ENCODE measurements around the gene NAALADL2. TPM values are rescaled to one million over a fixed set of nuclear protein-coding genes. Genes with fewer than 3 reads are reported as not detected.

NAALADL2 gene
- total RNA-seq, 1 experiment from 2014 or later, result 2.7 TPM

- ATAC-seq (no peak), DNase-seq (ENCODE audit: low read depth, low spot score) (no peak)
- no peak for TF ChIP-seq CTCF (IDR thresholded peaks at IDR 0.05)
- no peak for TF ChIP-seq SIN3A (IDR thresholded peaks at IDR 0.05; ENCODE audit: borderline replicate concordance, insufficient read depth, low read depth, low read length)
- no peak for TF ChIP-seq REST (IDR thresholded peaks at IDR 0.05; ENCODE audit: insufficient read depth in 1 of 2, low read depth in 2 of 2, low read length in 1 of 2)
- no peak for TF ChIP-seq TCF7L2 (IDR thresholded peaks at IDR 0.05; ENCODE audit: low read depth, low read length)
- TF ChIP-seq POLR2AphosphoS5 (IDR thresholded peaks at IDR 0.05; ENCODE audit: low read depth, low read length), result no peak
- intact Hi-C loops (cut with micrococcal nuclease; ENCODE audit: unreplicated experiment), result no loop called here
- H3K9me3 ChIP-seq (ENCODE audit: control insufficient read depth, insufficient read depth, low read depth, low read length), result no peaks in the 10 kb centered on the region
- CTCF ChIA-PET, result no interaction called here
- H3K4me3 ChIP-seq (ENCODE audit: low read depth in 2 of 2, low read length in 2 of 2), result no peak overlapping the region
- no peak overlapping the region for H3K27ac ChIP-seq (ENCODE audit: low read length)
- no TSS peak for BruUV-seq (replicated peaks)
- POLR2A ChIA-PET, result no interaction called here
- H3K36me3 ChIP-seq (ENCODE audit: control insufficient read depth, insufficient read depth, low read length), result no peaks in the 10 kb centered on the region
- no peaks in the 10 kb centered on the region for H3K4me1 ChIP-seq (ENCODE audit: control insufficient read depth, insufficient read depth, low read length)
- H3K27me3 ChIP-seq (ENCODE audit: control insufficient read depth, insufficient read depth, low read length), result no peaks in the 10 kb centered on the region
- in situ Hi-C loops (cut with HindIII; ENCODE audit: low pct_unique_long_range_greater_than_20kb, low sequenced_read_pairs), result no loop called here
Measured at GRCh38 chr3:175091426-175092114, 232.4 kb downstream of the NAALADL2 start.

GRCh38 chr3:175093748-175094147, 234.6 kb downstream of the NAALADL2 start:
- no peak overlapping the region for H3K4me3 ChIP-seq (ENCODE audit: low read depth in 2 of 2, low read length in 2 of 2)
- CTCF ChIA-PET, result no interaction called here
- H3K27me3 ChIP-seq (ENCODE audit: control insufficient read depth, insufficient read depth, low read length), result no peaks in the 10 kb centered on the region
- POLR2A ChIA-PET, result no interaction called here
- no TSS peak for BruUV-seq (replicated peaks)
- H3K27ac ChIP-seq (ENCODE audit: low read length), result no peak overlapping the region
- DNase-seq (ENCODE audit: low read depth, low spot score), result peak; percentile 4
- no peaks in the 10 kb centered on the region for H3K36me3 ChIP-seq (ENCODE audit: control insufficient read depth, insufficient read depth, low read length)
- in situ Hi-C loops (cut with HindIII; ENCODE audit: low pct_unique_long_range_greater_than_20kb, low sequenced_read_pairs) (no loop called here), intact Hi-C loops (cut with micrococcal nuclease; ENCODE audit: unreplicated experiment) (no loop called here)
- no peaks in the 10 kb centered on the region for H3K4me1 ChIP-seq (ENCODE audit: control insufficient read depth, insufficient read depth, low read length)
- no peaks in the 10 kb centered on the region for H3K9me3 ChIP-seq (ENCODE audit: control insufficient read depth, insufficient read depth, low read depth, low read length)
- ATAC-seq, result no peak
- no peak for TF ChIP-seq POLR2AphosphoS5 (IDR thresholded peaks at IDR 0.05; ENCODE audit: low read depth, low read length)
- no peak for TF ChIP-seq CTCF (IDR thresholded peaks at IDR 0.05)
- TF ChIP-seq SIN3A (IDR thresholded peaks at IDR 0.05; ENCODE audit: borderline replicate concordance, insufficient read depth, low read depth, low read length), result no peak
- no peak for TF ChIP-seq REST (IDR thresholded peaks at IDR 0.05; ENCODE audit: insufficient read depth in 1 of 2, low read depth in 2 of 2, low read length in 1 of 2)
- TF ChIP-seq TCF7L2 (IDR thresholded peaks at IDR 0.05; ENCODE audit: low read depth, low read length), result no peak
